NB4 (cell line): ENCODE data around the gene SCNN1G.

Source experiments
- MYC ChIP-seq: IDR thresholded peaks from 2 replicates; pipeline ENCODE4 v1.6.1; 2011; ENCODE audit warnings: low read depth, low read length
- POLR2A ChIP-seq: IDR thresholded peaks from 2 replicates; pipeline ENCODE4 v1.6.1; 2011; ENCODE audit warnings: mild to moderate bottlenecking; ENCODE audit not compliant: insufficient read length; ENCODE audit errors: extremely low read depth
- TF ChIP-seq, protein P1 (sequence below): IDR thresholded peaks from one replicate; pipeline ENCODE4 v1.5.1; 2012; ENCODE audit warnings: low read depth, low read length
- TF ChIP-seq, protein P2 (sequence below): IDR thresholded peaks from 2 replicates; pipeline ENCODE4 v1.6.1; 2011; ENCODE audit warnings: low read depth, low read length

DNA sequence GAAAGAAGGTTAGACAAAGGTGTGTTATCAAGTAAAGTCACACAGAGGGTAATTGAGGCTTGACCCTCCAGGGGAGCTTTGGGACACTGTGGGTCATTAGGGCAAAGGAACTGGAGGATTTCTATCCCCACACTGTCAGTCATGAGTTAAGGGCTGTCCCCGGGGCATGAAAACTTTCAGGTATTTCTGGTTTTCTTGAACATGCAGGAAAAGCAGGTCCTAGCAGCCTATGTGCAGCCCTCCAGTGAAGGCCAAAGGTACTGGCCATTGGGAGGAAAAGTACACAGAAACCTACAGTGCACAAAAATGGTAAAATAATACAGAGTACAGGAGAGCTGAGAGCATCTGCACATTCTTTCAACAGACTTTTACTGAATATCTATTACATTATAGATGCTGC lies 75.1 kb downstream of the SCNN1G start:
- TF ChIP-seq, protein P1, sequence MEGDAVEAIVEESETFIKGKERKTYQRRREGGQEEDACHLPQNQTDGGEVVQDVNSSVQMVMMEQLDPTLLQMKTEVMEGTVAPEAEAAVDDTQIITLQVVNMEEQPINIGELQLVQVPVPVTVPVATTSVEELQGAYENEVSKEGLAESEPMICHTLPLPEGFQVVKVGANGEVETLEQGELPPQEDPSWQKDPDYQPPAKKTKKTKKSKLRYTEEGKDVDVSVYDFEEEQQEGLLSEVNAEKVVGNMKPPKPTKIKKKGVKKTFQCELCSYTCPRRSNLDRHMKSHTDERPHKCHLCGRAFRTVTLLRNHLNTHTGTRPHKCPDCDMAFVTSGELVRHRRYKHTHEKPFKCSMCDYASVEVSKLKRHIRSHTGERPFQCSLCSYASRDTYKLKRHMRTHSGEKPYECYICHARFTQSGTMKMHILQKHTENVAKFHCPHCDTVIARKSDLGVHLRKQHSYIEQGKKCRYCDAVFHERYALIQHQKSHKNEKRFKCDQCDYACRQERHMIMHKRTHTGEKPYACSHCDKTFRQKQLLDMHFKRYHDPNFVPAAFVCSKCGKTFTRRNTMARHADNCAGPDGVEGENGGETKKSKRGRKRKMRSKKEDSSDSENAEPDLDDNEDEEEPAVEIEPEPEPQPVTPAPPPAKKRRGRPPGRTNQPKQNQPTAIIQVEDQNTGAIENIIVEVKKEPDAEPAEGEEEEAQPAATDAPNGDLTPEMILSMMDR, result no peak
- TF ChIP-seq POLR2A, result no peak
- TF ChIP-seq, protein P2, sequence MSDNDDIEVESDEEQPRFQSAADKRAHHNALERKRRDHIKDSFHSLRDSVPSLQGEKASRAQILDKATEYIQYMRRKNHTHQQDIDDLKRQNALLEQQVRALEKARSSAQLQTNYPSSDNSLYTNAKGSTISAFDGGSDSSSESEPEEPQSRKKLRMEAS, result no peak
- no peak for TF ChIP-seq MYC
